Activated CD4-positive, alpha-beta T cell treated with anti-CD3 and anti-CD28 coated beads, Interleukin-2, Interleukin-6, amounts not matched to agents 100 ng/mL and 50 ng/mL, durations not matched to agents 16 hours and 8 hours (primary cell): ENCODE data around the gene SAE1.
A peak's percentile ranks its signal among the peaks of the same experiment; 100 is the strongest.

Experiments used
- DNase-seq: peaks from one replicate; pipeline ENCODE4 v3.0.0-alpha.2; 2020

The SAE1 gene

GRCh38 chr19:47225746-47226425, 95.3 kb downstream of the SAE1 start:
- peak; percentile 89 for DNase-seq

GRCh38 chr19:47226426-47227351, 96.1 kb downstream of the SAE1 start:
- DNase-seq, result peak; percentile 83

GRCh38 chr19:47227352-47228167, 96.9 kb downstream of the SAE1 start:
- peak; percentile 73 for DNase-seq

GRCh38 chr19:47228168-47228936, 97.7 kb downstream of the SAE1 start:
- peak; percentile 38 for DNase-seq

GRCh38 chr19:47228937-47229675, 98.5 kb downstream of the SAE1 start:
- DNase-seq, result peak; percentile 13

- peak; percentile 18 for DNase-seq
Measured at GRCh38 chr19:47229676-47230053, 99.0 kb downstream of the SAE1 start.

GRCh38 chr19:47230054-47230920, 99.7 kb downstream of the SAE1 start:
- DNase-seq, result peak; percentile 83

GRCh38 chr19:47230921-47231214, 100.2 kb downstream of the SAE1 start, which contains the start of gene BBC3:
Gene BBC3, minus strand, starts transcription at chr19:47231199. Its CDS starts 2,768 bp downstream, at chr19:47228431.
- peak; percentile 6 for DNase-seq

- DNase-seq, result peak; percentile 91
Measured at GRCh38 chr19:47231215-47232054, 100.8 kb downstream of the SAE1 start.

- DNase-seq, result peak; percentile 39
Measured at GRCh38 chr19:47232422-47233211, 102.0 kb downstream of the SAE1 start.

- no peak for DNase-seq
Measured at GRCh38 chr19:47236072-47236675, 105.5 kb downstream of the SAE1 start.

GRCh38 chr19:47239152-47239551, 108.5 kb downstream of the SAE1 start:
- DNase-seq, result no peak

- DNase-seq, result peak; percentile 51
Measured at GRCh38 chr19:47239610-47240296, 109.1 kb downstream of the SAE1 start.

GRCh38 chr19:47240556-47240955, 109.9 kb downstream of the SAE1 start:
- no peak for DNase-seq

- DNase-seq, result peak; percentile 78
Measured at GRCh38 chr19:47240996-47241918, 110.6 kb downstream of the SAE1 start.

- no peak for DNase-seq
Measured at GRCh38 chr19:47241919-47242577, 111.4 kb downstream of the SAE1 start.
